GM18520 (cell line): Measurements from ENCODE around the gene TMCO2.

Source experiments
- ATAC-seq: cut with Tn5 transposase; IDR thresholded peaks from one replicate; pipeline ENCODE4 v1.9.1; 2021; ENCODE audit not compliant: unreplicated experiment

Gene TMCO2

DNA sequence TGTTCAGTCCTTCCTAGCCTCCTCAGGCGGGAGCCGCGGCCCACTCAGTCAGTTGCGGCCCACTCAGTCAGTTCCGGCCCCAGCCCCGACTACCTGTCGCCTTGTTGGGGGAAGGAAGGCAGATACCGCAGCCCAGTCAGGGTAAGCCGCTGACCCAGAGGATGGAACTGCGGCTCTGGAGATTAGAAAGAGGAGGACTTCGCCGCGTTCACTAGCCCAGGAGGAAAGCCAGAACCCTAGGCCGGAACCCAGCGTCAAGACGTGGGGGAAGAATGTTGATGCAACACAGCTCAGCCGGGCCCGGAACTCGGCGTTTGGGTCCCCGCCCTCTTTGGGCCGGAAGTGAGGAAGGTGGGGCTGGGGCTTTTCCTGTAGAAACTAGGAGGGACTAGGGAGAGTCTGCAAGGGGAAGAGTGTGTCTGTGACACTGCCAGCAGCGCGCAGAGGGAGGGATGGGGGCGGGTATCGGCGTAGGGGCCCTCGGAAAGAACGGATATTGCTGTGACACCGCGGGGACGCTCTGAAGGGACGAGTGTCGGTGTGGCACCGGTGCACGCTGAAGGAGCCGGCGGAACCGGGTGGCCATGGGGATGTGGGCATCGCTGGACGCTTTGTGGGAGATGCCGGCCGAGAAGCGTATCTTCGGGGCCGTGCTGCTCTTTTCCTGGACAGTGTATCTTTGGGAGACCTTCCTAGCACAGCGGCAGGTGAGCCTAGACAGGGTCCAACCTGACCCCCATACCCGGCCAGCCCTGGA lies 10.1 kb downstream of the TMCO2 start, which contains the start of gene ZMPSTE24:
Gene ZMPSTE24, plus strand, starts transcription at position 549 of the 757 bp plus-strand sequence. Its CDS starts 36 bp downstream, at position 585.
- ATAC-seq, result peak; percentile 79

DNA sequence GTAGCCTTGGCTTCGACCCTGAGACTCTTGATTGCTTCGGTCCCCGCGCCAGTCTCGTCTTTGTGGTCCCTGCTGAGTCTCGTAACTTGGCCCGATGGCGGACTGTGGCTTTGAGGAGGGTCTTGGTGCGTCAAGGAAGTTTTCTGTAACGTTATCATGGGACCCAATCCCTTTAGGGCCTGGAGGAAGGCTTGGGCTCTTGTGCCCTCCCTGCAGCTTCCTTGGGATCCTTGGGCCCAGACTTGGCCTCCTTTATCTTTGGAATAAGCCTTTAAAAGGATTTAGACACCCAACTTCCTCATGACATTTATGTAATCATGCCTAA lies 10.7 kb downstream of the TMCO2 start:
- ATAC-seq, result no peak

GRCh38 chr1:40264354-40264781 lies 16.6 kb downstream of the TMCO2 start:
- ATAC-seq, result no peak

GRCh38 chr1:40265298-40265697 lies 17.6 kb downstream of the TMCO2 start:
- no peak for ATAC-seq

DNA sequence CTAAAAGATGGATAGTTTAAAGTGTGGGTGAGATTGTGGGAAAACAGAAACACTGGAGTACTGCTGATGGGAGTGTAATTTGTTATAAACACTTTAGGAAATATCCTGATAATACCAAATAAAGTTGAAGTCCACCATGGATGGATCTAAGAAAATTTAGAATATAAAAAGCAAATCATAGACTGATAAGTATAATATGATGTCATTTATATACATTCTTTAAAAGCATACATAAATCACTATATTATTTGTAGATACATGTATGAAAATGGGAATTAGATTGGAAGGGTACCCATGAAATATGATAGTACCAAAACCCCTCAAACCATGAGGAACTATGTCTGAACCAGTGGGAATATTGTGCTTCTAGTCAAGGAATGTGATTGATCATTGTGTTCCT lies 18.2 kb downstream of the TMCO2 start:
- no peak for ATAC-seq

DNA sequence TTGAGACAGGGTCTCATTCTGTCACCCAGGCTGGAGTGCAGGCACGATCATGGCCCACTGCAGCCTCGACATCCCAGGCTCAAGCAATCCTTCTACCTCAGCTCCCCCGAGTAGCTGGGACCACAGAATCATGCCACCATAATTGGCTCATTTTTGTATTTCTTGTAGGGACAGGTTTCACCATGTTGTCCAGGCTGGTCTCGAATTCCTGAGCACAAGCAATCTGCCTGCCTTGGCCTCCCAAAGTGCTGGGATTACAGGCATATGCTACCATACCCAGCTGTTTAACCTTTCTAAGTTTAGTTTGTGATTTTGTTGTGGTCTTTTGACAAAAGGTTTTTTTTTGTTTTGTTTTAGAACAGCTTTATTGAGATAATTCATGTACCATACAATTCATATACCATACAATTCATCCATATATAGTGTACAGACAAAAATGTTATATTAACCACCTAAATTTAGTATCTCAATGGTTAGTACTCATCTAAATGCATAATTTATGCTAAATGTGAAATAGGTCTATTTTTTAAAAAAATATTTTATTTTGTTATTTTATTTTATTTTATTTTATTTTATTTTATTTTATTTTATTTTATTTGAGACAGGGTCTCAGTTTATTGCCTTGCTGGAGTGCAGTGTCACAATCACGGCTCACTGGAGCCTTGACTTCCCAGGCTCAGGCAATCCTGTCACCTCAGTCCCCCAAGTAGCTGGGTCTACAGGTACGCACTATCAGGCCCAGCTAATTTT lies 19.2 kb downstream of the TMCO2 start:
- no peak for ATAC-seq

DNA sequence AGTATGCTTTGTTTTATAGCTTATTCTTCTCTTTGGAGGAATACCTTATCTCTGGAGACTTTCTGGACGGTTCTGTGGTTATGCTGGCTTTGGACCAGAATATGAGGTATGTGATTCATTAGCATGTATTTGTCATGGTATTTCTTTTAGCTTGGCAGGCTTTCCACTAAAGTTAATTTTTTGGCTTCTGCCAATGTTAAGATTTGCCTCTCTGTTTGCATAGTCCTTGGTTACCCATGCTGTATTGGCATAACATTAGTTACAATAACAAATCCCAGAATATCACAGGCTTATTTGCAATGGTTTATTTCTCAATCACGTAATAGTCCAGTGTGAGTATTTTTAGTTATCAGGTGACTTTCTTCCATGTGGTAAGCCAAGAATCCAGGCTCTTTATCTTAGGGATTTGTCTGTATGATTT lies 20.0 kb downstream of the TMCO2 start:
- no peak for ATAC-seq

- ATAC-seq, result no peak
These were observed 20.5 kb downstream of the TMCO2 start for GRCh38 chr1:40268211-40268610.

GRCh38 chr1:40270152-40270834 lies 22.6 kb downstream of the TMCO2 start:
- no peak for ATAC-seq

GRCh38 chr1:40272653-40273213 lies 25.0 kb downstream of the TMCO2 start:
- no peak for ATAC-seq

DNA sequence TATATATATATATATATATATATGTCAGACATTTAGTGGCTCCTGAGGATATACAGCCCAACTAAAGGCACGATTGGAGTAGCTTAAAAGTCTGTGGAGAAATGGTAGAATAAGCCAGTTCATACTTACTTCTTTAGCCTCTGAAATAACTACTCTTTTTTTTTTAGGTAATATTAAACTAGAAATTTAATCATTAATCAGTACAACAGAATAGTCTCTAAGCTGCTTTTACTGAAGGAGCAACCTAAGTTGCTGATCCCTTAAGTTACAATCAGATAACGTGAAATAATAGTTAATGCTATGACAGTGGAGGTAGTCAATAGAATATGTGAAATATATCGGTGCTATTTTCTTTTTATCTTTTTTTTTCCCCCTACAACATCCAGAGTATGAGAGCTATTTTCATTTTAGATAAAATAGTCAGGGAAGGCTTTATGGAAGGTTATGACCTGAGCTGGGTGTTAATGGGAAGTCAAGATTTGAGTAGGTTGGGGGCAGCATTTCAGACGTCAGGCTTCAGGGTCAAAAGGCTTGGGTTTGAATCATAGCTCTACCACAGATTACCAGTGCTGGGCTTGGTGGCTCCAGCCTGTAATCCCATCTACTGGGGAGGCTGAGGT lies 25.9 kb downstream of the TMCO2 start:
- no peak for ATAC-seq

GRCh38 chr1:40274331-40274730 lies 26.6 kb downstream of the TMCO2 start:
- no peak for ATAC-seq

- ATAC-seq, result no peak
These were observed 28.4 kb downstream of the TMCO2 start for GRCh38 chr1:40276122-40276521.

DNA sequence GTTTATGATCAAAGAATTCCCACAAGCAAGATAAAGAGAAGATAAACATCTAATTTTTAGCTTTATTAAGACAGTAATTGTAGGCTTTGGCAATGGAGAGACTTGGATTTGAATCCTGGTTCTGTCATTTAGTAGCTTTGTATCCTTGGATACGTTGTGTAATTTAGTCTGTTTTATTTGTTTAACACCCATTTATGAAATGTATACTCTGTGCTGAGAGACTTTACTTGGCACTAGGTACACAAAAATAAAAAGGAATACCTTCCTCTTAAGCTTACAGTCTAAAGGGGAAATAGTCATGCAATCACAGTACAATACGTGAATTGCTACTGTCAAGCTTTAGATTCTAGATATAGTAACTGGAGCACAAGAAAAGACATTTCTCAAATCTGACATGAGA lies 34.1 kb downstream of the TMCO2 start:
- no peak for ATAC-seq

- no peak for ATAC-seq
These were observed 43.6 kb downstream of the TMCO2 start for GRCh38 chr1:40291293-40291692.

DNA sequence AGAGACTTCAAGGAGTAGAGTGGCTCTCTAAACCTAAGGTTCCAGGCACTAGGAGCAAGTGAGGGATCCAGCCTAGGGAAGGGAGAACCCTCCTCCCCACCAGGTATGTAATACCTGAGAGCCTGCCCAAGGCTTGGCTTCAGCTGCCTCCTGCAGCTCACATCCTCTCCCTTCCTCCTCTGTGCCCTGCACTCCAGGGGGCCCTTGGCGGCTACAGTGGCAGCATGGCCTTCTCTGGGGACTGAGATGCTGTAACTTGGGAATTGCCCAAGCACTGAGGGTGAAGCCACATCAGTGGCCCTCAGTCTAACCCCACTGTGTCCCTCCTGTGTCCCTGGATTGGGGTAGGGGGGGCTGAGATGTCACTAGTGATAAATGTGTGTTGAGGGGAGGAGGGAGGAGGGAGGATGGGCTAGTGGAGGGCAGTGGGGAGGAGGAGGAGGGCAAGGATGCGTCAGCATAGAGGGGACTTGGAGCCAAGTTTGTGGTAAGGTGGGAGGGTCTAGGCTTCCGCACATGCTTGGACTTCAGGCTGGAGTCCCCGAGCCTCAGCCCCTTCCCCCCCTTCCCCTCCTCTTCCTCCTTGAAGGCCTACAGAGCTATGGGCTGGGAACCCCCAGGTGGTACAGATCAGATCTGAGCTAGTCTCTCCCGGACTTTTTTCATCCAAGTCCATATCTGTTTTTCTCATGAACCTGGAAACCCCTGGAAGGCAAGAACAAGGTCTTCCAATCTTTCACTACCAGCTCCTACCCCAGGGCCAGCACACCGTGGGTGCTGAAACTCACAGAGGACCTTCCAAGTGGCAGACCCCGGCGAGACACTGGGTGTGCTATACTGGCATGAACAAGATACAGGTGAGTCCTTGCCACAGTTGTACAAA lies 51.9 kb downstream of the TMCO2 start:
- no peak for ATAC-seq

DNA sequence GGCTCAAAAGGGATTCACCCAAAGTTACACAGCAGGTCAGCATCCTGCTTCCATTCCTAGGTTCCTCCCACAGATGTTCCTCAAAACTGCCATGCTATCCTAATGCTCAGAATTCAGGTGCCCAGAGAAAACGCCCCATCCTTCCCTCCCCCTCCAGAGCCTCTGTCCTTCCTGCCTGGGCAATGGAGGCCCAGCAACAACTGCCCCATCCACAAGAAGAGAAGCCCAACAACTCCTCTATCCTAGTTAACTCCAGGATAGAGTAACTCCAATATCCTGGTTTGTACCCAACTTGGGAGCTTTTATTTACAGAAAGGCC lies 52.5 kb downstream of the TMCO2 start:
- no peak for ATAC-seq

- ATAC-seq, result no peak
These were observed 52.9 kb downstream of the TMCO2 start for GRCh38 chr1:40300651-40301050.

DNA sequence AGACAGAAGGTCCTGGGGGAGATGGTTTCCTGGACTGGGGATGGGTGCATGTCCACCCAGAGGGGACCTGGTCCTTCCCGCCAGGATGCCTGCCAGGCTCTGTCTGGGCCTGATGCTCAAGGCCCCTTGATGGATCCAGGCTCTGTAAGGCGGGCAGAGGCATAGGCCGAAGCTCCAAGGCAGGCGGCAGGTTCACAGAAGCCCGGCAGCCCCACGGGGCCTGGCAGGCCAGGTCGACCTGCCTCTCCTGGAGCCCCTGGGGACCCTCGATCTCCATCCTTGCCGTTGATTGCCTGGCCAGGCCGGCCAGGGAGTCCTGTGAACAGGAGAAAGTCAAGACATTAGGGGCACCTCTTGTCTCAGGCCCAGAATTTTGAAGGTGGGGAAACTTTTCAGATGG lies 53.3 kb downstream of the TMCO2 start:
- ATAC-seq, result no peak
